Bronchial epithelial cell (primary cell): Measurements from ENCODE around the gene GSN. TPM values are rescaled to one million over a fixed set of nuclear protein-coding genes. Genes with fewer than 3 reads are reported as not detected.

Source experiments
- DNase-seq: peaks from one replicate; pipeline ENCODE4 v3.0.0-alpha.2; 2010; ENCODE audit warnings: low read depth
- FAIRE-seq: peaks from 2 replicates; lab custom pipeline; 2011; peaks lifted over from hg19 to GRCh38; lab: Jason Lieb, UNC
- H3K27me3 ChIP-seq: 2 replicates; pipeline ENCODE4 v1.5.1; 2011; ENCODE audit warnings: low read length; ENCODE audit not compliant: control insufficient read depth, insufficient read depth
- H3K36me3 ChIP-seq: 2 replicates; pipeline ENCODE4 v1.5.1; 2011; ENCODE audit warnings: low read length; ENCODE audit not compliant: control insufficient read depth, insufficient read depth
- H3K4me3 ChIP-seq: 2 replicates; pipeline ENCODE4 v1.5.1; 2011; ENCODE audit warnings: mild to moderate bottlenecking, low read depth, low read length, control low read depth
- CTCF ChIP-seq: IDR thresholded peaks from 2 replicates; pipeline ENCODE4 v1.5.1; 2011; ENCODE audit warnings: mild to moderate bottlenecking, moderate library complexity, low read length, control low read depth, inconsistent platforms; ENCODE audit not compliant: insufficient read depth, severe bottlenecking
- total RNA-seq: library from RNA; depleted of rRNA; stranded (reverse); fragments of >200 nt; gene quantifications from 2 replicates; pipeline ENCODE4 v1.2.1, GENCODE V29; 2014

Gene GSN
- total RNA-seq, 1 donor from 2014 or later, result 420 TPM

- Histone ChIP-seq H3K36me3 (peaks cover 33% of the 10 kb centered on the region), H3K27me3 (no peaks in the 10 kb centered on the region), H3K4me3 (no peak overlapping the region)
- no peak for DNase-seq
- no peak for FAIRE-seq
- TF ChIP-seq CTCF, result no peak
Observed at GRCh38 chr9:121324755-121325154, 56.8 kb downstream of the GSN start.

- H3K36me3 ChIP-seq, result peaks cover 33% of the 10 kb centered on the region
- FAIRE-seq, result no peak
- no peak for DNase-seq
Observed at GRCh38 chr9:121325387-121325786, 57.4 kb downstream of the GSN start.

GRCh38 chr9:121326130-121326838, 58.3 kb downstream of the GSN start:
- DNase-seq (peak; percentile 63), FAIRE-seq (no peak)
- Histone ChIP-seq H3K27me3 (no peaks in the 10 kb centered on the region), H3K36me3 (peaks cover 32% of the 10 kb centered on the region), H3K4me3 (no peak overlapping the region)
- no peak for TF ChIP-seq CTCF

More at GRCh38 chr9:121325387-121325786, 57.4 kb downstream of the GSN start:
- H3K27me3 ChIP-seq, result no peaks in the 10 kb centered on the region
- H3K4me3 ChIP-seq, result no peak overlapping the region
- TF ChIP-seq CTCF, result no peak

GRCh38 chr9:121326901-121327613, 59.1 kb downstream of the GSN start:
- TF ChIP-seq CTCF, result no peak
- DNase-seq, result no peak
- no peak overlapping the region for H3K4me3 ChIP-seq
- H3K27me3 ChIP-seq, result no peaks in the 10 kb centered on the region
- FAIRE-seq, result no peak
- peaks cover 35% of the 10 kb centered on the region for H3K36me3 ChIP-seq

- FAIRE-seq (no peak), DNase-seq (no peak)
- no peak overlapping the region for H3K4me3 ChIP-seq
- H3K36me3 ChIP-seq, result peaks cover 39% of the 10 kb centered on the region
- no peak for TF ChIP-seq CTCF
- no peaks in the 10 kb centered on the region for H3K27me3 ChIP-seq
Observed at GRCh38 chr9:121328476-121328875, 60.5 kb downstream of the GSN start.
